MM.1S (cell line): ENCODE measurements around the gene ZNF10.

Experiments used
- DNase-seq: peaks from one replicate; pipeline ENCODE4 v3.0.0-alpha.2; 2015
- H2AFZ ChIP-seq: fragments of 300-600 bp; sonication (generic); 2 replicates; pipeline ENCODE4 v1.6.0; 2016; ENCODE audit warnings: antibody characterized with exemption, low read length
- H3F3A ChIP-seq: fragments of 300-600 bp; sonication (generic); 2 replicates; pipeline ENCODE4 v1.6.1; 2016; ENCODE audit warnings: mild to moderate bottlenecking, antibody characterized with exemption, low read length, moderate library complexity, mixed read lengths; ENCODE audit not compliant: insufficient read depth
- H3K27ac ChIP-seq: fragments of 300-600 bp; sonication (generic); 2 replicates; pipeline ENCODE4 v1.5.1; 2016; ENCODE audit warnings: mild to moderate bottlenecking, low read length
- H3K27me3 ChIP-seq: fragments of 300-600 bp; sonication (generic); replicated peaks from 2 replicates; pipeline ENCODE4 v1.6.0; 2016; ENCODE audit warnings: low read length; ENCODE audit not compliant: insufficient read depth
- H3K36me3 ChIP-seq: fragments of 300-600 bp; sonication (generic); replicated peaks from 2 replicates; pipeline ENCODE4 v1.6.1; 2016; ENCODE audit warnings: mild to moderate bottlenecking, low read length, mixed read lengths; ENCODE audit not compliant: insufficient read depth
- H3K4me1 ChIP-seq: fragments of 300-600 bp; sonication (generic); 2 replicates; pipeline ENCODE4 v1.6.1; 2016; ENCODE audit warnings: low read length, mixed read lengths
- H3K4me2 ChIP-seq: fragments of 300-600 bp; sonication (generic); 2 replicates; pipeline ENCODE4 v1.6.0; 2016; ENCODE audit warnings: low read depth, low read length
- H3K4me3 ChIP-seq: fragments of 300-600 bp; sonication (generic); 2 replicates; pipeline ENCODE4 v1.5.1; 2016; ENCODE audit warnings: low read length, mixed read lengths
- H3K79me2 ChIP-seq: fragments of 300-600 bp; sonication (generic); 2 replicates; pipeline ENCODE4 v1.6.1; 2016; ENCODE audit warnings: mixed run types, low read length, mixed read lengths
- H3K9ac ChIP-seq: fragments of 300-600 bp; sonication (generic); 2 replicates; pipeline ENCODE4 v1.6.1; 2016; ENCODE audit warnings: low read length, mixed read lengths
- H3K9me2 ChIP-seq: fragments of 300-600 bp; sonication (generic); replicated peaks from 2 replicates; pipeline ENCODE4 v1.6.1; 2016; ENCODE audit warnings: mild to moderate bottlenecking, low read length, mixed read lengths; ENCODE audit not compliant: insufficient read depth
- H3K9me3 ChIP-seq: fragments of 300-600 bp; sonication (generic); replicated peaks from 2 replicates; pipeline ENCODE4 v1.6.1; 2016; ENCODE audit warnings: mild to moderate bottlenecking, low read length, mixed read lengths; ENCODE audit not compliant: insufficient read depth
- H4K20me1 ChIP-seq: fragments of 300-600 bp; sonication (generic); 2 replicates; pipeline ENCODE4 v1.6.1; 2016; ENCODE audit warnings: mild to moderate bottlenecking, low read length, moderate library complexity, mixed read lengths; ENCODE audit not compliant: insufficient read depth
- CTCF ChIP-seq: fragments of 300-600 bp; sonication (generic); IDR thresholded peaks from 2 replicates; pipeline ENCODE4 v1.5.1; 2016; ENCODE audit warnings: antibody characterized with exemption, low read length, mixed read lengths
- EZH2 ChIP-seq: fragments of 300-600 bp; sonication (generic); optimal IDR thresholded peaks from 2 replicates; pipeline ENCODE3; 2017; ENCODE audit warnings: low read depth, mild to moderate bottlenecking, antibody characterized with exemption, low read length, mixed read lengths
- EZH2phosphoT487 ChIP-seq: fragments of 300-600 bp; sonication (generic); IDR thresholded peaks from 2 replicates; pipeline ENCODE4 v1.6.1; 2018; ENCODE audit warnings: antibody characterized with exemption, low read length

Gene ZNF10

GRCh38 chr12:133202493-133203343 lies 72.3 kb downstream of the ZNF10 start:
- Histone ChIP-seq H3K9ac (no peak overlapping the region), H3F3A (no peaks in the 10 kb centered on the region), H3K9me3 (no peaks in the 10 kb centered on the region), H4K20me1 (no peaks in the 10 kb centered on the region), H3K4me1 (no peaks in the 10 kb centered on the region), H3K4me2 (no peak overlapping the region), H3K4me3 (no peak overlapping the region), H3K9me2 (no peaks in the 10 kb centered on the region), H3K27ac (no peak overlapping the region), H3K79me2 (no peaks in the 10 kb centered on the region), H2AFZ (no peak overlapping the region), H3K36me3 (peaks cover 8% of the 10 kb centered on the region; the same call in 1 of the 2 replicates), H3K27me3 (no peaks in the 10 kb centered on the region)
- no peak for DNase-seq
- TF ChIP-seq CTCF (no peak), EZH2 (no peak), EZH2phosphoT487 (no peak)

GRCh38 chr12:133203344-133204263 lies 73.2 kb downstream of the ZNF10 start:
- Histone ChIP-seq H3K27ac (no peak overlapping the region), H4K20me1 (no peaks in the 10 kb centered on the region), H3K4me1 (no peaks in the 10 kb centered on the region), H3K27me3 (no peaks in the 10 kb centered on the region), H3K9me3 (no peaks in the 10 kb centered on the region), H3K4me3 (no peak overlapping the region), H3F3A (no peaks in the 10 kb centered on the region), H3K79me2 (no peaks in the 10 kb centered on the region), H3K4me2 (no peak overlapping the region), H3K9me2 (no peaks in the 10 kb centered on the region), H3K9ac (no peak overlapping the region), H3K36me3 (peaks cover 8% of the 10 kb centered on the region; the same call in 1 of the 2 replicates), H2AFZ (no peak overlapping the region)
- TF ChIP-seq EZH2phosphoT487 (no peak), CTCF (no peak), EZH2 (no peak)
- no peak for DNase-seq

GRCh38 chr12:133204264-133204603 lies 73.8 kb downstream of the ZNF10 start:
- peaks cover 8% of the 10 kb centered on the region; the same call in 1 of the 2 replicates for H3K36me3 ChIP-seq
- TF ChIP-seq CTCF (no peak), EZH2 (no peak), EZH2phosphoT487 (no peak)
- H3K4me2 ChIP-seq = no peak overlapping the region
- H3K27ac ChIP-seq = no peak overlapping the region
- no peaks in the 10 kb centered on the region for H3K9me3 ChIP-seq
- H3K4me1 ChIP-seq = no peaks in the 10 kb centered on the region
- no peaks in the 10 kb centered on the region for H3K79me2 ChIP-seq
- H3K9ac ChIP-seq = no peak overlapping the region
- H3K27me3 ChIP-seq = no peaks in the 10 kb centered on the region
- no peaks in the 10 kb centered on the region for H4K20me1 ChIP-seq
- no peaks in the 10 kb centered on the region for H3K9me2 ChIP-seq
- no peaks in the 10 kb centered on the region for H3F3A ChIP-seq
- no peak overlapping the region for H3K4me3 ChIP-seq
- H2AFZ ChIP-seq = no peak overlapping the region
- DNase-seq = no peak
